Kidney (tissue), 14 donors: ENCODE results near the gene FEM1A. TPM values are rescaled to one million over a fixed set of nuclear protein-coding genes. Genes with fewer than 3 reads are reported as not detected.
A peak's percentile ranks its signal among the peaks of the same experiment; 100 is the strongest.
"Not testable (repeated sequence)": the region's sequence is repeated elsewhere in the genome, so short reads cannot be mapped to it uniquely, and the experiment has no call there.

ENCODE experiments used
- DNase-seq, 5 donors: peaks; one replicate each; pipeline ENCODE4 v3.0.0-alpha.2; 2013 to 2020
- FAIRE-seq: peaks from 2 replicates; lab custom pipeline; 2012; peaks lifted over from hg19 to GRCh38; lab: Jason Lieb, UNC
- H3K27ac ChIP-seq, 2 donors: one replicate each; pipeline ENCODE4 v1.7.0; 2013; ENCODE audit warnings: low read depth in 2 of 2, low read length in 2 of 2, inconsistent platforms in 1 of 2
- H3K27me3 ChIP-seq: one replicate; pipeline ENCODE4 v1.7.1; 2013; ENCODE audit warnings: low read length, inconsistent platforms; ENCODE audit not compliant: control insufficient read depth, insufficient read depth
- H3K36me3 ChIP-seq, 3 donors: one replicate each; pipeline versions ENCODE4 v1.7.0 to v1.7.1; 2013; ENCODE audit warnings: low read length in 3 of 3, control low read depth in 1 of 3, inconsistent platforms in 1 of 3; ENCODE audit not compliant: insufficient read depth in 3 of 3, control insufficient read depth in 2 of 3
- H3K4me1 ChIP-seq, 3 donors: one replicate each; pipeline versions ENCODE4 v1.7.0 to v1.7.1; 2013; ENCODE audit warnings: low read length in 3 of 3, inconsistent platforms in 1 of 3, low read depth in 1 of 3; ENCODE audit not compliant: control insufficient read depth in 2 of 3, insufficient read depth in 2 of 3
- H3K4me3 ChIP-seq, 3 donors: one replicate each; pipeline versions ENCODE4 v1.7.0 to v1.8.1; 2013; ENCODE audit warnings: low read length in 3 of 3, control low read depth in 1 of 3, inconsistent platforms in 1 of 3
- H3K9ac ChIP-seq, 3 donors: one replicate each; pipeline versions ENCODE4 v1.7.0 to v1.7.1; 2013; ENCODE audit warnings: low read length in 3 of 3, control low read depth in 1 of 3, inconsistent platforms in 1 of 3
- H3K9me3 ChIP-seq, 3 donors: one replicate each; pipeline versions ENCODE4 v1.7.0 to v1.7.1; 2013; ENCODE audit warnings: low read length in 3 of 3, control low read depth in 1 of 3, inconsistent platforms in 1 of 3; ENCODE audit not compliant: control insufficient read depth in 2 of 3, insufficient read depth in 1 of 3
- intact Hi-C: fragments of 100-400 bp; cut with DNase I; formaldehyde crosslinking; loops from one replicate; pipeline ENCODE4 v1.11.1; 2022
- polyA plus RNA-seq: library from polyadenylated mRNA; stranded (reverse); fragments of 350-450 nt; fragmentation: Illumina TruSeq; extraction: RNeasy Lipid Tissue Mini Kit (QIAGEN cat#74804); gene quantifications from one replicate; pipeline ENCODE4 v1.2.3, GENCODE V29; 2014; ENCODE audit warnings: low read depth, low replicate concordance; ENCODE audit not compliant: insufficient read depth
- total RNA-seq: library from RNA; stranded (reverse); fragmentation: NEBNext Ultra II Directional; extraction: Animal tissue kit (Norgen Biotek cat#: 25700); gene quantifications from one replicate; pipeline ENCODE4 v1.2.1, GENCODE V29; 2021
- TF ChIP-seq, protein P1 (sequence below): IDR thresholded peaks from 3 replicates; pipeline ENCODE4 v1.5.1; 2012; ENCODE audit warnings: mild to moderate bottlenecking, moderate library complexity, borderline replicate concordance; ENCODE audit not compliant: insufficient read depth; ENCODE audit errors: extremely low read depth
- donor health status: control.
- donor health status: control.
- donor health status: control.
- donor health status: control.
- donor health status: control.
- donor health status: DM: yes; HTN: yes; CAD: no.
- donor health status: Normal renal cell carcinoma (clear cell type).

FEM1A gene
- total and polyA plus RNA-seq, 2 donors from 2014 or later: 4.6 to 11.3 TPM

DNA sequence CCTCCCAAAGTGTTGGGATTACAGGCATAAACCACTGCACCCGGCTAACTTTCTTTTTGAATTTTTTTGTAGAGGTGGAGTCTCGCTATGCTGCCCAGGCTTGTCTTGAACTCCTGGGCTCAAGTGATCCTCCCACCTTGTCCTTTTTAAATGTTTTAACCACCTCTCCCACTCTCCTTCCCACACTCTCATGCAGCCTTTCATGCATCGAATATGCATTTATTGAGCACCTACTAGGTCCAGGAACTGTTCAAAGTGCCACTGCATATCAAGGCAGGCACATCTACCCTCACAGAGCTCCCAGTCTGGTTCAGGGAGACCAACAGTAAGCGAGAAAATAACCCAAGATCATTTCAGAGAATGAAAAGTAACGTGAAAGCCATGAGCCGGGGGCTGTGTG lies 38.8 kb downstream of the FEM1A start:
- peak overlapping the region in 1 of 3 donors; percentile 91 for H3K9ac ChIP-seq
- FAIRE-seq (no peak), DNase-seq (no peak)
- TF ChIP-seq, protein P1, sequence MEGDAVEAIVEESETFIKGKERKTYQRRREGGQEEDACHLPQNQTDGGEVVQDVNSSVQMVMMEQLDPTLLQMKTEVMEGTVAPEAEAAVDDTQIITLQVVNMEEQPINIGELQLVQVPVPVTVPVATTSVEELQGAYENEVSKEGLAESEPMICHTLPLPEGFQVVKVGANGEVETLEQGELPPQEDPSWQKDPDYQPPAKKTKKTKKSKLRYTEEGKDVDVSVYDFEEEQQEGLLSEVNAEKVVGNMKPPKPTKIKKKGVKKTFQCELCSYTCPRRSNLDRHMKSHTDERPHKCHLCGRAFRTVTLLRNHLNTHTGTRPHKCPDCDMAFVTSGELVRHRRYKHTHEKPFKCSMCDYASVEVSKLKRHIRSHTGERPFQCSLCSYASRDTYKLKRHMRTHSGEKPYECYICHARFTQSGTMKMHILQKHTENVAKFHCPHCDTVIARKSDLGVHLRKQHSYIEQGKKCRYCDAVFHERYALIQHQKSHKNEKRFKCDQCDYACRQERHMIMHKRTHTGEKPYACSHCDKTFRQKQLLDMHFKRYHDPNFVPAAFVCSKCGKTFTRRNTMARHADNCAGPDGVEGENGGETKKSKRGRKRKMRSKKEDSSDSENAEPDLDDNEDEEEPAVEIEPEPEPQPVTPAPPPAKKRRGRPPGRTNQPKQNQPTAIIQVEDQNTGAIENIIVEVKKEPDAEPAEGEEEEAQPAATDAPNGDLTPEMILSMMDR: no peak
- peak overlapping the region in 2 of 3 donors; percentile 84 for H3K4me3 ChIP-seq
- intact Hi-C loops: no loop called here
- H3K27me3 ChIP-seq: no peaks in the 10 kb centered on the region
- peak overlapping the region; percentile 89 to 92 for H3K27ac ChIP-seq
- H3K36me3 ChIP-seq: no peaks in the 10 kb centered on the region
- peaks cover 0 to 6% (median 0%) of the 10 kb centered on the region in 3 donors for H3K4me1 ChIP-seq
- no peaks in the 10 kb centered on the region for H3K9me3 ChIP-seq

DNA sequence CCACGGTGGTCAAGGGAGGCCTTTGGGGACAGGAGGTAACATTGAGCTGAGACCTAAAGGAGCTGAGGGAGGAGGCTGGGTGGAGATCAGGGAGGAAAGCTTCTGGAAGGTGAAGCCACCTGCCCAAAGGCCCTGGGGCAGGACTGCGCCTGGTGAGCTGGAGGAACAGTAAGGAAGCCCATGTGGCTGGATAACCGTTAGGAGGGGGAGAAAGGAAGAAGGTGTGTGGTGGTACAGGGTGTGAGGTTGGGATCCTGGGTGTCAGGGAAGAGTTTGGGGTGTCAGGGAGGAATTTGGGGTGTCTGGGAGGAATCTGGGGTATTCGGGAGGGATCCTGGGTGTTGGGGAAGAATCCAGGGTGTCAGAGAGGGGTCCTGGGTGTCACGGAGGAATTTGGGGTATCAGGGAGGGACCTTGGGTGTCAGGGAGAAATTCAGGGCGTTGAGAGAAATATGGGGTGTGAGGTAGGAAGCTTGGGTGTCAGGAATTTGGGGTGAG lies 39.3 kb downstream of the FEM1A start:
- Histone ChIP-seq H3K27me3 (no peaks in the 10 kb centered on the region), H3K36me3 (no peaks in the 10 kb centered on the region), H3K9me3 (no peaks in the 10 kb centered on the region), H3K27ac (peak overlapping the region; percentile 89 to 92), H3K9ac (peak overlapping the region; percentile 13 to 91 (median 27)), H3K4me3 (peak overlapping the region; percentile 40 to 84 (median 84)), H3K4me1 (peaks cover 0 to 6% (median 0%) of the 10 kb centered on the region in 3 donors)
- FAIRE-seq (no peak), DNase-seq (no peak)
- intact Hi-C loops: no loop called here
- TF ChIP-seq, protein P1: no peak

DNA sequence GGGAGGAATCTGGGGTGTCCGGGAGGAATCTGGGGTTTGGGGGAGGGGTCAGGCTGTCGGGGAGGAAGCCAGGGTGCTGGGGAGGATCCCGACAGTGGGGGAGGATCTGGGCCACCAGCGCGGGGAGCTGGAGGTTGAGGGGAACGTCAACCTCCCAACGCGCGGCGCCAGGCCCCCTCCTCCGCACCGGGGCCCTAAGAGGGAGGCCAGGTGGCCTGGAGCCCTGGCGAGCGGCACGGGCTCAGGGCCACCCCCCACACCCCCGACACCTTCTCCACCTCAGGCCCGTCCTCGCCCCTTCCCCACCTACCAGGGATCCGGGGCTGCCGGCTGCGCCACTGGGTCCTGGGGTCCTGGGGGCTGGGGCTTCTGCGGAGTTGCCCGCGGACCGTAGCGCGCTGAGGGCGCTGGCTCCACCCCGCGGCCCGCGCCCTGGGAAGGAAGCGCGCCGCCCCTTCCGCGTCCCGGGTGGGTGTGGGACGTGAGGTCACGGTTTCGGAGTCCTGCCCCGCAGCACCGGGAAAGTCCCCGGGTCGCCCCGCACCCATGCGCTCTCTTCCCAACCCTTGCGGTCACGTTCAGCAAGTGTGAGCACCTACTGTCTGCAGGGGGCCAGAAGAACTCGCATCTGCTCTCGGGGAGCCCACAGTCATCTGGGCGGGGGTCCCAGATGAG lies 39.9 kb downstream of the FEM1A start, which contains the start of gene TICAM1:
Gene TICAM1 (minus strand): TSS at position 409 of the 675 bp plus-strand sequence. CDS start 13,335 bp downstream, outside the sequence.
- DNase-seq (peak; percentile 24 to 93 (median 65)), FAIRE-seq (no peak)
- H3K4me3 ChIP-seq: peak within 1 kb of the TSS; percentile 40 to 84 (median 84)
- peaks cover 0 to 6% (median 0%) of the 10 kb centered on the region in 3 donors for H3K4me1 ChIP-seq
- H3K27me3 ChIP-seq: no peaks in the 10 kb centered on the region
- H3K9me3 ChIP-seq: no peaks in the 10 kb centered on the region
- TF ChIP-seq, protein P1: no peak
- H3K9ac ChIP-seq: peak within 1 kb of the TSS; percentile 13 to 91 (median 27)
- peak within 1 kb of the TSS; percentile 89 to 92 for H3K27ac ChIP-seq
- intact Hi-C loops: no loop called here
- no peaks in the 10 kb centered on the region for H3K36me3 ChIP-seq

DNA sequence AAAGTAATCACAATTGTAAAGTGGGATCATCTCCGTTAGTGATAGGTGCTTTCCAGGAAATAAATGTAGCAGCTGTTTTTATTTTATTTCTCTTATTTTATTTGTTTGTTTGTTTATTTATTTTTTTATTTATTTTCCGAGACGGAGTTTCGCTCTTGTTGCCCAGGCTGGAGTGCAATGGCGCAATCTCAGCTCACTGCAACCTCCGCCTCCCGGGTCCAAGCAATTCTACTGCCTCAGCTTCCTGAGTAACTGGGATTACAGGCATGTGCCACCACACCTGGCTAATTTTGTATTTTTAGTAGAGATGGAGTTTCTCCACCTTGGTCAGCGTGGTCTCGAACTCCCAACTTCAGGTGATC lies 40.4 kb downstream of the FEM1A start:
- Histone ChIP-seq H3K4me3 (peak overlapping the region; percentile 40 to 84 (median 84)), H3K27ac (peak overlapping the region; percentile 89 to 92), H3K9ac (peak overlapping the region in 2 of 3 donors; percentile 27 to 91)
- DNase-seq, intact Hi-C loops, H3K36me3 ChIP-seq, H3K9me3 ChIP-seq, H3K4me1 ChIP-seq, H3K27me3 ChIP-seq, FAIRE-seq: not testable (repeated sequence)
